H1 (cell line): Measurements from ENCODE around the gene CCDC40. TPM values are rescaled to one million over a fixed set of nuclear protein-coding genes. Genes with fewer than 3 reads are reported as not detected.

ENCODE experiments used
- ATF2 ChIP-seq: IDR thresholded peaks from 2 replicates; pipeline ENCODE4 v1.6.1; 2012; ENCODE audit warnings: low read length, inconsistent platforms
- CHD1 ChIP-seq: IDR thresholded peaks from 2 replicates; pipeline ENCODE4 v1.6.1; 2012; ENCODE audit warnings: low read depth, low read length, improper control_type of control experiment
- CTCF ChIP-seq, 3 experiments: IDR thresholded peaks; 1 replicate in 2 of 3; 2 replicates in 1 of 3; pipeline versions ENCODE4 v1.5.1 to v1.6.1; 2011; ENCODE audit warnings: low read length in 3 of 3, mild to moderate bottlenecking in 3 of 3, inconsistent platforms in 2 of 3, low read depth in 1 of 3, moderate library complexity in 1 of 3; ENCODE audit not compliant: insufficient read depth in 1 of 3; ENCODE audit errors: control extremely low read depth in 1 of 3
- GABPA ChIP-seq: IDR thresholded peaks from 2 replicates; pipeline ENCODE4 v1.6.1; 2011; ENCODE audit warnings: mild to moderate bottlenecking, low read length, moderate library complexity, borderline replicate concordance; ENCODE audit not compliant: insufficient read depth
- JUN ChIP-seq: IDR thresholded peaks from 2 replicates; pipeline ENCODE4 v1.6.1; 2011; ENCODE audit warnings: low read depth, mild to moderate bottlenecking, improper control_type of control experiment, low read length
- RAD21 ChIP-seq, 2 experiments: IDR thresholded peaks in 1 of 2; conservative IDR thresholded peaks in 1 of 2; 2 replicates each; pipeline ENCODE4 v1.6.1; 2011; ENCODE audit warnings: low read depth in 2 of 2, low read length in 2 of 2, improper control_type of control experiment in 1 of 2, inconsistent platforms in 1 of 2, mild to moderate bottlenecking in 1 of 2, moderate library complexity in 1 of 2
- TCF12 ChIP-seq: IDR thresholded peaks from 2 replicates; pipeline ENCODE4 v1.6.1; 2011; ENCODE audit warnings: low read depth, mild to moderate bottlenecking, low read length
- TEAD4 ChIP-seq: IDR thresholded peaks from 2 replicates; pipeline ENCODE4 v1.6.1; 2012; ENCODE audit warnings: low read depth, low read length, inconsistent platforms, mixed read lengths
- polyA plus RNA-seq, 7 experiments: library from polyadenylated mRNA; depleted of rRNA in 3 of 7; stranded (reverse) in 5 of 7; unstranded in 2 of 7; fragments of >200 nt in 5 of 7; fragments of 200-250 nt in 2 of 7; gene quantifications; 1 replicate in 5 of 7; 2 replicates in 1 of 7; 4 replicates in 1 of 7; pipeline versions ENCODE4 v1.2.1 to v1.2.3, GENCODE V29; 2011 to 2013; ENCODE audit warnings: missing spikeins in 2 of 7, mixed read lengths in 2 of 7
- total RNA-seq: library from RNA; stranded (reverse); fragmentation: NEBNext Ultra II Directional; extraction: Animal tissue kit (Norgen Biotek cat#: 25700); gene quantifications from 2 replicates; pipeline ENCODE4 v1.2.1, GENCODE V29; 2021

The CCDC40 gene
- total and polyA plus RNA-seq, 2 of the 8 experiments (the other 6 are each of a cell fraction or from before 2014, with no cell fraction given) = 4.1 to 11.5 TPM

- peak in 1 of 3 experiments; percentile 34; a peak in 1 of 4 replicates for TF ChIP-seq CTCF (IDR thresholded peaks at IDR 0.05; ENCODE audit: control extremely low read depth in 1 of 3, insufficient read depth in 1 of 3, low read depth in 1 of 3, low read length in 3 of 3)
- TF ChIP-seq RAD21 (IDR thresholded peaks at IDR 0.05 in 1 of 2, conservative IDR thresholded peaks at IDR 0.05 in 1 of 2; ENCODE audit: low read depth in 2 of 2, low read length in 2 of 2) = no peak
- peak; percentile 57; the same call in 1 of the 2 replicates for TF ChIP-seq TEAD4
- no peak for TF ChIP-seq CHD1
- no peak for TF ChIP-seq GABPA
- TF ChIP-seq ATF2 = no peak
- no peak for TF ChIP-seq JUN
- no peak for TF ChIP-seq TCF12
These were observed 29.2 kb downstream of the CCDC40 start (continued) for GRCh38 chr17:80065478-80066170.
